ENCODE results near the gene CEP104. TPM values are rescaled to one million over a fixed set of nuclear protein-coding genes. Genes with fewer than 3 reads are reported as not detected.

CEP104 gene
- total RNA-seq, 1 experiment from 2014 or later: 17.5 TPM

DNA sequence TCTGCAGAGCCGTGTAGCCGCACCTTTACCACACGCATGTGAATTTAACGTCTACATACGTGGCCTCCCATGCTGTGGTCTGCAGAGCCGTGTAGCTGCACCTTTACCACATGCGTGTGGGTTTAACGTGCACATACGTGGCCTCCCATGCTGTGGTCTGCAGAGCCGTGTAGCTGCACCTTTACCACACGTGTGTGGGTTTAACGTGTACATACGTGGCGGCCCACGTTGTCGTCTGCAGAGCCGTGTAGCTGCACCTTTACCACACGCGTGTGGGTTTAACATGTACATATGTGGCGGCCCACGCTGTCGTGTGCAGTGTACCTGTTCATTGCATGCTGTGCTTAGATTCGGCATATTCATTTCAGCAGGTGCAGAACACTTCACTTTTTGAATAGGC, 17.7 kb upstream of the CEP104 start:
- no peak for DNase-seq (ENCODE audit: low spot score)
- in situ Hi-C loops (cut with HindIII; ENCODE audit: low sequenced_read_pairs): no loop called here

DNA sequence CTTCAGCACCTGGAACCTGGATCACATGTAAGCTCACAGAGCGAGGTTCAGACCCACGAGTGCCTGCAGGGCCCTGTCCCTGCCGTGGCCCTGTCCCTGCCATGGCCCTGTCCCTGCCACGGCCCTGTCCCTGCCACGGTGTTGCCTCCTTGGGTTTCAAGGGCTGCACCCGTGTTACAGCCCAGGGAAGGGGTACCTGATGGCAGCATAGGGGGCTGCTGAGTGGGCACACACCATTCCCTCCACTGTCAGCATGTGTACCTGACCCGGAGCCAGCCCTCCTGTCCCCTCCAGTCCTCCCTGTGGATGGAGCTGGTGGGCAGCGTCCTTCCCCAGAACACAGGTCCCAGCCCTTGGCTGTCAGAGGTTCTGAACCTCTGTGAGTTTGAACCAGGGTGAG, 15.5 kb upstream of the CEP104 start:
- DNase-seq (ENCODE audit: low spot score): no peak
- in situ Hi-C loops (cut with HindIII; ENCODE audit: low sequenced_read_pairs): no loop called here

DNA sequence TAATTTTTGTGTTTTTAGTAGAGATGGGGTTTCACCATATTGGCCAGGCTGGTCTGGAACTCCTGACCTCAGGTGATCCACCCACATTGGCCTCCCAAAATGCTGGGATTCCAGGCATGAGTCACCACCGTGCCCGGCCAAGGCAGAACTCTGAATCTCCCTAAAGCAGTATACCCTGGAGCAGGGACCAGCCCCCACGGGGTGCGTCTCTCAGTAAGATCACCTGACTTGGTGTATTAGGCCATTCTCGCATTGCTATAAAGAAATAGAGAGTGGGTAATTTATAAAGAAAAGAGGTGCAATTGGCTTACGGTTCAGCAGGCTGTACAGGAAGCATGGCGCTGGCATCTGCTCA, 14.4 kb upstream of the CEP104 start:
- in situ Hi-C loops (cut with HindIII; ENCODE audit: low sequenced_read_pairs): no loop called here
- no peak for DNase-seq (ENCODE audit: low spot score)

DNA sequence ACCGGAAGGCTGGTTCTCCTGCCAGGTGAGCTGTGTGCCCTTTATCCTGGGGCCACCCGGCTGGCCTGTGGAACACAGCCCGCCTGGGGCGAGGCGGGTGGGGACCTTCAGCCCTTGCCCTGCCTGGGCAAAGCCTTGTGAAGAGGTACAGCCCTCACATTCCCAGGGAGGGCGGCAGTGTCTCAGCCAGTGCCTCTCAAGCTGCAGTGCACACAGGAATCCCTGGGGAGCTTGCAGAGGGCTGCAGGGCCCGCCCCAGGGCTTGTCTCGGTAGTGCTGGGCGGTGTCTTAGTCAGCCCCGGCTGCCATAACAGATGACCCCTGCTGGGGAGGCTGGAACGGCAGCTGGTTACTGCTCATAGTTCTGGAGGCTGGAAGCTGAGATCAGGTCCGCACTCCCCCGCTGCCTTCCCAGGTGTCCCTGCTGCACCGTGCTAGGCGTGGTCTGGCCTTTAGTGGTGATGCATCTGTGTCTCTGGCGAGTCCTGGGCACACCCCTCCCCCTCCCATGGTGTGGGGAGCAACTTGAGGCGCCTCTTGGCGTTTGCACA, 12.8 kb upstream of the CEP104 start:
- no peak for DNase-seq (ENCODE audit: low spot score)
- in situ Hi-C loops (cut with HindIII; ENCODE audit: low sequenced_read_pairs): no loop called here

DNA sequence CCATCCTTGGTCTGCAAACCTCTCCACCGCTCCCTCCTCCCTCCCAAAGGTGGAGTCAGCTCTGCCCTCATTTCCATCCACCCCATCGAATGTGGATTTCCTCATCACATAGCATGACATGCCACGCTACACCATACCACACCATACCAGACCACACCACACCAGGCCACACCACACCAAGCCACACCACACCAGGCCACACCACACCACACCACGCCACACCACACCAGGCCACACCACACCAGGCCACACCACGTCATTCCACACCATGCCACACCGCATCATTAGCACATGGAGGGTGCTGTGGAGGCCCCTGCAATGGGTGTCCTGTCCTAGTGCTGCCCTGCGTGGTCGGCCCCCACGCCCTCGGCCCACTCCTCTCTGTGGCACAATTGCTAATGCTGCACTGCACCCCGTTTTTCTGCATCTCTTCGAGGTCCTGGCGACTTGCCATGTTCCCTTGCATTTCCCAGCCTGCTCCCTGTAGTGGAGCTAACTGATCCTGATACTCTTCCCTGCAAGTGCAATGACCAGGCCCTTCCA, 11.5 kb upstream of the CEP104 start:
- no peak for DNase-seq (ENCODE audit: low spot score)
- in situ Hi-C loops (cut with HindIII; ENCODE audit: low sequenced_read_pairs): no loop called here

DNA sequence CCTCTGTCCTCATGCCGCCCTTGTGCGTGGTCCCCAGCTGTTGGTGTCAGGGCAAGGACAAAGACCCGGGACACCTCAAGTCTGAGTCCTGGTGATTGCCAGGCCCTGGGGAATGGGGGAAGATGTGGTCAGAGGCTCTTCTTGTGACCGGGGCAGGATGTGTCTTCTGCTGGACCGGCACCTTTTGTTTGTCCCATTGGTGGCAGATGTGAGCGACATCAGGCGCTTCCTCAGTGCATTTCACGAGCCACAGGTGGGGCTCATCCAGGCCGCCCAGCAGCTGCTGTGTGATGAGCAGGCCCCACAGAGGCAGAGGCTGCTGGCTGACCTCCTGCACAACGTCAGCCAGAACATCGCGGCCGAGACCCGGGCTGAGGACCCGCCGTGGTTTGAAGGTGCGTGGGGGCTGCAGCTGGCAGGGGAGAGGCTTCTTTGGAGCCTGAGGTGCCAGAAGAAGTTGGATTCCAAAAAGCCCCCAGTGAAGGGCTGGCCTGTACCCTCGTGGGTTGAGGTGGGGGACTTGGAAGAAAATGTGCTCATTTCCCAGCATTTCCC, 8.7 kb upstream of the CEP104 start:
- in situ Hi-C loops (cut with HindIII; ENCODE audit: low sequenced_read_pairs): no loop called here
- no peak for DNase-seq (ENCODE audit: low spot score)

DNA sequence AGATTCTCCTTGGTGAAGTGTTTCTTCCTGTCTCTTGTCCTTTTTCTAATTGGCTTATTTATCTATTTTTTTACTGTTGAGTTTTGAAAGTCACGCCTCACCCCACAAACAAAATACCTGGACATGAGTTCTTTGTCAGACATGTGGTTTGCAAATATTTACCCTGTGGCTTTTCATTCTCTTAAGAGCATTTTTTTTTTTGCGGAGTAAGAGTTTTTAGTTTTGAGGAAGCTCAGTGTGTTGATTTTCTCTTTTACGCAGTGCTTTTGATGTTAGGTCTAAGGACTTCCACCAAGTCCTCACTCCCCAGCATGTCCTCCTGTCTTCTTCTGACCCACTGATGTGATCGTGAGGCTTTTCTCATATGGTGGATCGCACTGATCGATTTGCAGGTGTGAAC, 7.9 kb upstream of the CEP104 start:
- DNase-seq (ENCODE audit: low spot score): no peak
- in situ Hi-C loops (cut with HindIII; ENCODE audit: low sequenced_read_pairs): no loop called here

DNA sequence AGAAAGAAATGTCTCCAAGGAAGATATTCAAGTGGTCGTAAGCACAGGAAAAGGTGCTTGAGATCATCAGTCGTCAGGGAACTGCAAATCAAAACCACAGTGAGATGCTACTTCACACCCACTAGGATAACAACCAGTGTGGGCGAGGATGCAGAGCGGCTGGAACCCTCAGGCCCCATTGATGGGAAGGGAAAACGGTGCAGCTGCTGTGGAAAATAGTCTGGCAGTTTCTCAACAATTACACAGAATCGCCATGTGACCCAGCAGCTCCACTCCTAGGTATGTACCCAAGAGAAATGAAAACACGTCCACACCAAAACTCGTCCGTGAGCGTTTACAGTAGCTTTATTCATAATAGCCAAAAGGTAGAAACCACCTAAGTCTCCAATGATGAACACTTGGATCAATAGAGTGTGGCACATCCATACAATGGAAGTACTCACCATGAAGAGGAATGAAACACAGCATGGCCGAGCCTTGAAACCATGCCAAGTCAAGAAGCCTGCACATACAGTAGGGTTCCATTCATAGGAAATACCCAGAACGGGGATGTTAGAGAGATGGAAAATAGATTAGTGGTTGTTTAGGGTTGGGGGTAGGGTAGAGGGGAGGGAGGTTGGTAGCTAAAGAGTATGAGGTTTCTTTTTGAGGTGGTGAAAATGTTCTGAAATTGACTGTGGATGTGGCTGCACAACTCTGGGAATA, 6.4 kb upstream of the CEP104 start:
- DNase-seq (ENCODE audit: low spot score): no peak
- in situ Hi-C loops (cut with HindIII; ENCODE audit: low sequenced_read_pairs): no loop called here

DNA sequence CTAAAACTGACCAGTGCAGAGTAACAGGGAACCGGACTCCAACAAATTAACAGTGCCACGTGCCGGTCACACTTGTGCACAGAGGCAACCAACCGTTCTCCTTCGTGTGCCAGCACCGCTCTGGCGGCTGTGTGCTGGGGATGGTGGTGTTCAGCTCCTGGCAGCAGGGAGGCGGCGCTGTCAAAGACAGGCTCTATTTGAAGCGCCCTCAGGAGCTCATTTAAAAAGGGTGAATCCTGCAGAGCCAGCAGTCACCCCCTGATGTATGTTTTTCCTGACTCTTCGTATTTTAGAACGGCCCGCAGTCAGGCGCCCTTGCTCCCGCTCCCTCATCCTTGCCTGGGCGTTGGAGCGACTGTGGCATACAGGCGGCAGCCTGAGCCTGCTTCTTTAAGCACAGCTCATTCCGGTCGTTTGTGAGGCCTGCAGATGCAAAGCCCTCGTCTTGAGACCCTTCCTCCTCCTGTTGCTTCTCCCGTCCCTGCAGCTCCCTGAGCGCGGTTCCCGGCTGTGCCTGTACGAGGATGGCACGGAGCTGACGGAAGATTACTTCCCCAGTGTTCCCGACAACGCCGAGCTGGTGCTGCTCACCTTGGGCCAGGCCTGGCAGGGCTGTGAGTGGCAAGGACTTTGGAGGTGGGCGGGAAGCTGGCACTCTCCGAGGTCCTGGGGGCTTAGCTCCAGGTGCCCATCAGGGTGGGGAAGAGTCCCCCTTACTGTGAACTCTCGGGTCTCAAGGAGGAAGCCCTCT, 1.4 kb upstream of the CEP104 start:
- in situ Hi-C loops (cut with HindIII; ENCODE audit: low sequenced_read_pairs): no loop called here

DNA sequence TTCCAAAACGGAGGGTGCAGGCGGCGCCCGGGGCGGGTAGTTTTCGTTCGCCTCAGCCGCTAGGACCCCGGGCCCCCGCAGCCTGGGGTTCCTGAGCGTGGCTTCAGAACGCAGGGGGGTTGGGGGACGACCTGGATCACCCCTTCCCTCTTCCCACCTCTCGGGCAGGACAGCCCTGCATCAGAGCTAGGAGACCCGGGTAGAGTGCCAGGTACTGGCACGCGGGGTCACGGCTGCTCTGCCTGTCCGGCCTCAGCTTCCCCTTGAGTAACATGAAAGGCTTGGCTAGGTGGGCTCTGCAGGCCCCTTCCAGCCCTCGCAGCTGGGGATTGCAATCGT, 749 bp upstream of the CEP104 start:
- no peak for DNase-seq (ENCODE audit: low spot score)
- in situ Hi-C loops (cut with HindIII; ENCODE audit: low sequenced_read_pairs): no loop called here

More for the DNA sequence above, 1.4 kb upstream of the CEP104 start:
- DNase-seq (ENCODE audit: low spot score): peak; percentile 69

DNA sequence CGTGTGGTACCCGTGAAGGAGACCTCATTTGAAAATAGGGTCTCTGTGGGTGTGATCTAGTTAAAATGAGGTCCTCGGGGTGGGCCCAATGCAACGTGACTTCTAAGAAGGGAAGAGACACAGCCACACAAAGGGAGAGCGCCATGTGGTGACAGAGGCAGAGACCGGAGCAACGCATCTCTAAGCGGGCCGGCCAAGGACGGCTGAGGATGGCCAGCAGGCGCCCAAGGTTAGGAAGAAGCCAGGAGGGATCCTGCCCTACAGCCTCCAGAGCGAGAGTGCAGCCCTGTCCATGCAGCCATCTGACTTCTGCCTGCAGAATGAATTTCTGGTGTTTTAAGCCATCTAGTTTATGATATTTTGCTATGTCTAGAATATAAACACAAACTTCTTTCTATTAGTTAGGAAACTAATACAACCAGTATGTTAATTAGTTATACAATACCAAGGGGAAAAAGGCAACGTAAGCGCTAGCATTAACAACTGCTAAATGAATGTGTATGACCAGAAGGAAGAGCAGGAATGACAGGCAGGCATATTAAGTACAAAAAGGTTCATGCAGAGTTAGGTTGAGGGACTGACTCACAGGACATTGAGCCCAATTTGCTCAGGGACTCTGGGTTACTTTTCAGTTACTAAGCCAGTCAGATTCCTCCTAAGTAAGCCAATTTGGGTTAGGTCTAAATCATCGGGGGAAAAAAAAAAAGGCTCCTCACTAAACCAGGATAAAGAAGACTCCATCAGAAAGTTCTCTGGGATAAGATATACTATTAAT, 4.1 kb downstream of the CEP104 start:
- in situ Hi-C loops (cut with HindIII; ENCODE audit: low sequenced_read_pairs): no loop called here
- no peak for DNase-seq (ENCODE audit: low spot score)

DNA sequence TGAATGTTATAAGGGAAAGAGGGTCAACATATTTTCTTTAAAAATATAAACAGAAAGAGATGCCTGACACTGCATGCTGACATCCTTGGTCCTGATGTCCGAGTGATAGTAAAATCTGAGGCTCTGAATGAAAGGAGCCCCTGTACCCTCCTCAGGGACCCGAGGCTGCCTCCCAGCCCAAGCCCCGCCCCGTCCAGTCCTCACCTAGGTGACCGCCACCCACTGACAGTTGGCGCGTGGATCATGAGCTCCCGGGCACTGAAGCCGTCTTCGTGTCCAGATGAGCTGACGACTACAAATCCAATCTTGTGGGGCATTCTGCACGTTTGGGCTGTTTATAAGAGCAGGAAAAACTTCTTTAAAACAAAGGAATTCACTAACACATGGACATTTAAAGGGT, 4.9 kb downstream of the CEP104 start:
- in situ Hi-C loops (cut with HindIII; ENCODE audit: low sequenced_read_pairs): no loop called here
- DNase-seq (ENCODE audit: low spot score): no peak

DNA sequence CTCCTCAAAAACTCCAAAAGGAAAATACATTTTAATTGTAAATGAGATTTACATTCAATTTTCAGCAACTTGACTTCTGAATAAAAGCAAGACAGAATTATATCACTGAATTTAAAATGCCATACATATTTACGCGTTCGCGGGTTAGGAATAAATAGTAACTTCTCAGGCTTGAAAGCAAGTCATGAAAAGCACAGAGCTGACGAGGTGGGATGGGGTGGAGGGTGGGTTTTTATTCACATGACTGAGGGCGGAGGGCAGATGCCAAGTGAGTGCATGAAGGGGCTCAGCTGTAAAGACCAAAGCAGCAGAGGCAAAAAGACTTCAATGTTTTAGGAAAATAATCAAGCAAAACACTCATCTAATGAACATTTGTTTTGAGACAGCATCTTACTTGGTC, 5.7 kb downstream of the CEP104 start:
- in situ Hi-C loops (cut with HindIII; ENCODE audit: low sequenced_read_pairs): no loop called here
- DNase-seq (ENCODE audit: low spot score): no peak

DNA sequence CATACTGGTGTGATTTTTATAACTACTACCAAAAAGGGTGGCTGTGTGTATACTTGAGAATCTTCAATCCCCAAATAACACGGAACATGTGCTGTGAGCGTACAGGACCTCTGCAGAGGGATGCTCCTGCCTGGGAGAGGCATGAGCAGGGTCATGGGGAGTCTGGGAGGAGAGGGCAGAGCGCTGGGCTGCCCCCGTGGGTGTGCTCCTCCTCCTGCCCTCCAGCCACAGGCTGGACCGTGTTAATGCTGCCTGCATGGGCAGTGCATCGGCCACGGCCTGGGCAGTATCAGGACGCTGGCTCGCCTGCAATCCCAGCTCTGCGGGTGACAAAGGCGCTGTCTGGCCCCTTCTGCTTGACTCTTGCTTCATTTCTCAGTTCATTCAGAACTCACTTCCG, 6.2 kb downstream of the CEP104 start:
- no peak for DNase-seq (ENCODE audit: low spot score)
- in situ Hi-C loops (cut with HindIII; ENCODE audit: low sequenced_read_pairs): no loop called here

DNA sequence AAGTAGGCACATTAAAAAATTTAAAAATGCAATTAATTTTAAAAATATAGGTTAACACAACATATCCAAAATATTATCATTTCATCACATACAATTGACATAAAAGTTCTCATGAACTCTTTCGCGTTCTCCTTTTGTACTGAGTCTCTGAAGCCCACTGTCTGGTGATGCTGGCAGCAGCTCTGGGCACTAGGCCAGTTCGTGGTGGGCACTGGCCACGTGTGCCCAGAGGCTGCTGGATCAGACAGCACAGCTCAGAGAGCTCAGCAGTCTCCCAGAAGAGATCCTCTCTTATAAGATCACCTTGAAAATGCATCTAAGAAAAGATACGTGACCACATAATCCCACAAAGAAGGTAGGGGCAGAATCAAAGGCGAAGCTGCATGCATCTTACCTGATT, 9.9 kb downstream of the CEP104 start:
- DNase-seq (ENCODE audit: low spot score): no peak
- in situ Hi-C loops (cut with HindIII; ENCODE audit: low sequenced_read_pairs): no loop called here

DNA sequence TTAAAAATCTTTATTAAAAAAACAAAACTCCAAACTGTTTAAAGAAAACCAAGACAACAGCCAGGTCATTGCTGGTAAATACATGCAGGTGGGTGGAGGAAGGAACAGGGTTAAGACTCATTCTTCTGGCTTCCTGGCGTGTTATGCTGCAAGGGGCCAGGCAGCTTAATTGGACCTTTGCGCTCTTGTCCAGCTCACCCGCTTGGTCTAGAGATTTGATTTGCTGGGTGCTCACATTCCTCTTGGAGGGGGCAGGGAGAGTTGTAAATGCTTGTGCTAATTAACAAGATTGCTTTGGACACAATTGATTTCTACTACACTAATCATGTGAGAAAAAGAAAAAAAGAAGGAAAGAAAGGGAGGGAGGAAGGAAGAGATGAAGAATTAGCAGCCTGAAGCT, 10.5 kb downstream of the CEP104 start:
- in situ Hi-C loops (cut with HindIII; ENCODE audit: low sequenced_read_pairs): no loop called here
- no peak for DNase-seq (ENCODE audit: low spot score)

DNA sequence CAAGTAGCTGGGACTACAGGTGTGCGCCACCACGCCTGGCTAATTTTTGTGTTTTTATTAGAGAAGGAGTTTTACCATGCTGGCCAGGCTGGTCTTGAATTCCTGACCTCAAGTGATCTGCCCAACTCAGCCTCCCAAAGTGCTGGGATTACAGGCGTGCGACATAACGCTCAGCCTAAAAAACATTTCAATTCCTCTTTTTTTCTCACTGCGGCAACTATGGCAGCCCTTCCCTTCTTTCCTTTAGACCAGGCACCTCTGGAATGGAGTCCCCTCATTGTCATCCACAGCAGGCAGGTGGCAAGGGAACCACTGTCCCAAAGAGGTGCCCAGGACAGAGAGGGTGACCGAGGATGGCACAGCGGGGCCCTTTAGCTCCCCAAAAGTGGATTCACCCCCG, 14.1 kb downstream of the CEP104 start:
- no peak for DNase-seq (ENCODE audit: low spot score)
- in situ Hi-C loops (cut with HindIII; ENCODE audit: low sequenced_read_pairs): no loop called here

DNA sequence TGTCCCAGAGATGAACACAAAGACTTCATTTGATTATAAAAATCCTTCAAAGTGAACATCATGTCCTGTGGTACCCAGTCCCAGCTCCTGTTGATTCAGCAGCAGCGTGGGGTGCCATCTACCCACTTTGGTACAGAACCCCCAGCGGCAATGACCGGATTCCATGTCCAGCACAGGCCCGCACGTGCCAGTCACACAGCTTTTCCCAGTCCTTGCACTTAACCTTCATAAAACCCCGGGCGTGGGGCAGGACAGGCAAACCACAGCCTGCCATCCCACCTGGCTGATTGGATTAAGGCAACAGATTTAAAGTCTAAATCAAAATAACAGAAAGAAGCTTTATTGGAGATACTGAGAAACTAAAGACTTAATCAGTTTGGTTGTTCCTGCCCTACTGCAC, 15.5 kb downstream of the CEP104 start:
- DNase-seq (ENCODE audit: low spot score): no peak
- in situ Hi-C loops (cut with HindIII; ENCODE audit: low sequenced_read_pairs): no loop called here

DNA sequence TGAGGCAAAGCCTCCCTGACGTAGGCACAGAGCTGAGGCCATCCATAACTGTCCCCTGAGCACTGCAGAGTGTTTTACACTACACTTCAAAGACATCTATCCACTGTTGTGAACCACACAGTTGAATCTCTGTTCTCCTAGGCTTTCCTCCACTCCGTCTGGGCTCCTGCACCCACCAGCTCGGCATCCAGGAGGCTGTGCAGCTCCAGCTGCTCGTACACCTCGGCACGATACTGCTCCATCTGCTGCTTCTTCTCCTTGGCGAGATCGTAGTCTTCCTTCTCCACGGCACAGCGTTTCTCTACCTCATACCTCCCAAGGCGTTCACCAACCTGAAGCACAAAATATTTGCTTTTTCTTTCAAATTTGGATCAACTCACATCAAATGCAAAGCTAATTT, 18.2 kb downstream of the CEP104 start:
- no peak for DNase-seq (ENCODE audit: low spot score)
- in situ Hi-C loops (cut with HindIII; ENCODE audit: low sequenced_read_pairs): no loop called here

DNA sequence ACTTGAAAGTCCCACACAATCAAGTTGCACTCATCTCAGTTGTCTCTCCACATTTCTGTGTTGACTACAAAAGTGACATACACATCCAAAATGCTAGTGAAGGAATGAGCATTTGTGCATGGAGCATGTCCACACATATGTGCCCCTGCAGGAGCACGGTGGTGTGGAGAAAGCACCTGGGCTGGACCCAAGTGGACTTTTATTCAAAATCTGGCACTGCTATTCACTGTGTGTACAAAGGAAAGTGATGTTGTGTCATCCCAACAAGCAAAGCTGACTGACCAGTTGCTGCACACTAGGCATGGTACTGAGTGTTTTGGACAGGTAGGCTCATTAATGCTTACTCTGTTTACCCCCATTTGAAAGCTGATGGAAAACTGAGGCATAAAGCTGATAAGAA, 19.3 kb downstream of the CEP104 start:
- in situ Hi-C loops (cut with HindIII; ENCODE audit: low sequenced_read_pairs): no loop called here
- no peak for DNase-seq (ENCODE audit: low spot score)

All from G401 (cell line).